Measurements from ENCODE around the gene NME3. TPM values are rescaled to one million over a fixed set of nuclear protein-coding genes. Genes with fewer than 3 reads are reported as not detected.

The NME3 gene
- polyA plus RNA-seq, 3 donors = 35.5 to 43.7 (median 43.2) TPM

- DNase-seq = no peak
These were observed 9.6 kb downstream of the NME3 start for GRCh38 chr16:1761751-1762150.

GRCh38 chr16:1760911-1761310 is 10.4 kb downstream of the NME3 start:
- DNase-seq = no peak

- no peak for DNase-seq
These were observed 11.8 kb downstream of the NME3 start for GRCh38 chr16:1759511-1759910.

GRCh38 chr16:1758923-1759322 is 12.4 kb downstream of the NME3 start:
- DNase-seq = no peak

- DNase-seq = no peak
These were observed 13.5 kb downstream of the NME3 start for GRCh38 chr16:1757714-1758461.

- DNase-seq = no peak
These were observed 17.1 kb downstream of the NME3 start for GRCh38 chr16:1754204-1754603.

- no peak for DNase-seq
These were observed 18.5 kb downstream of the NME3 start for GRCh38 chr16:1752853-1753252.

GRCh38 chr16:1751946-1752345 is 19.4 kb downstream of the NME3 start:
- no peak for DNase-seq

- no peak for DNase-seq
These were observed 21.9 kb downstream of the NME3 start for GRCh38 chr16:1749152-1750117.

- no peak for DNase-seq
These were observed 23.4 kb downstream of the NME3 start for GRCh38 chr16:1747934-1748333.

GRCh38 chr16:1746693-1747195 is 24.6 kb downstream of the NME3 start:
- no peak for DNase-seq

GRCh38 chr16:1745900-1746692 is 25.2 kb downstream of the NME3 start:
- no peak for DNase-seq

GRCh38 chr16:1745181-1745899 is 26.0 kb downstream of the NME3 start:
- no peak for DNase-seq

- no peak for DNase-seq
These were observed 27.0 kb downstream of the NME3 start for GRCh38 chr16:1744338-1744840.

GRCh38 chr16:1743376-1744337 is 27.7 kb downstream of the NME3 start:
- no peak for DNase-seq

GRCh38 chr16:1741553-1742165 is 29.7 kb downstream of the NME3 start:
- DNase-seq = no peak

- DNase-seq = no peak
These were observed 30.4 kb downstream of the NME3 start for GRCh38 chr16:1740781-1741490.

- DNase-seq = no peak
These were observed 31.1 kb downstream of the NME3 start for GRCh38 chr16:1740234-1740633.

GRCh38 chr16:1734816-1735215 is 36.5 kb downstream of the NME3 start:
- DNase-seq = no peak
